ENCODE data around the gene KLHDC7B. TPM values are rescaled to one million over a fixed set of nuclear protein-coding genes. Genes with fewer than 3 reads are reported as not detected.
"Not testable (repeated sequence)": the region's sequence is repeated elsewhere in the genome, so short reads cannot be mapped to it uniquely, and the experiment has no call there.

Gene KLHDC7B
- total RNA-seq, 1 donor from 2014 or later, result 3.3 TPM

DNA sequence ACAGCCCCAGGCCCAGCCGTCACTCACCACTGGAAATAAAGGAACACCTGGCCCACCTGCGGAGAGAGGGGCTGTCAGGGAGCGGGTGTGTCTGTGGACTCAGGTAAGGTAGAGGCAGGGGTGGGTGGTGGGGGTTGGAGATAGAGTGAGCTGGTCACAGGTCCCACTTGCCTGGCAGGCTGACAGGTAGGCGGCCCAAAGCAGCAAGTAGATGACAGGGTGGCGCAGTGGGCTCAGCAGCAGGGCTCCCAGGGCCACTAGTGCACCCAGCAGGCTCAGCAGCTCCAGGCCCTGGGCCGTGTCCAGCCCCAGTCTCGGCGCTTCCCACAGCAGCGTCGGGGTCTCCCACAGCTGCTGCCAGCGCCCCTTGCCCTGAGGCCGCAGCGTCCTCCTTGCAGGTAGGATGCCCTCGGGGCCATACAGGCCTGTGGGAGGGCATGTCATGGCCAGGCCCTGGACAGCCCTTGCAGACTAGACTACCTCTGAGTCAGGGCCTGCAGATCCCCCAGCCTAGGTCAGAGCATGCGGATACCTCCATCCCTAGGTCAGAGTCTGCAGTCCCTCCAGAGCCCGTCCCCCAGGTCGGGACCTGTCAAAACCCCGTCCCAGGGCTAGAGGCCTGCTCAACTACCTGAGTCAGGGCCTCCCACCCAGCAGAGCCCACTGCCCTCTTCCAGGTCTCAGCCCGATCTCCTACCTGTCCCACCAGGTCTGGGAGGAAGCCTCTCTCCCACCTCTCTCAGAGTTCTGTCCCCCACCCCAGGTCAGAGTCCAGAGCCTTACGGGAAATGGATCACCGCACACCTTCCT lies 38.9 kb upstream of the KLHDC7B start:
- peaks cover 8% of the 10 kb centered on the region for H3K36me3 Mint-ChIP-seq (ENCODE audit: low read depth)
- H3K9me3 Mint-ChIP-seq, result no peaks in the 10 kb centered on the region
- peaks cover 10% of the 10 kb centered on the region for H3K4me1 Mint-ChIP-seq (ENCODE audit: low read depth)
- H3K4me3 Mint-ChIP-seq (ENCODE audit: low read depth), result peak overlapping the region; percentile 96
- DNase-seq (ENCODE audit: low spot score), result no peak
- no peaks in the 10 kb centered on the region for H3K27me3 Mint-ChIP-seq (ENCODE audit: low read depth)
- peak overlapping the region; percentile 79 for H3K27ac Mint-ChIP-seq
- intact Hi-C loops (cut with micrococcal nuclease), result no loop called here

DNA sequence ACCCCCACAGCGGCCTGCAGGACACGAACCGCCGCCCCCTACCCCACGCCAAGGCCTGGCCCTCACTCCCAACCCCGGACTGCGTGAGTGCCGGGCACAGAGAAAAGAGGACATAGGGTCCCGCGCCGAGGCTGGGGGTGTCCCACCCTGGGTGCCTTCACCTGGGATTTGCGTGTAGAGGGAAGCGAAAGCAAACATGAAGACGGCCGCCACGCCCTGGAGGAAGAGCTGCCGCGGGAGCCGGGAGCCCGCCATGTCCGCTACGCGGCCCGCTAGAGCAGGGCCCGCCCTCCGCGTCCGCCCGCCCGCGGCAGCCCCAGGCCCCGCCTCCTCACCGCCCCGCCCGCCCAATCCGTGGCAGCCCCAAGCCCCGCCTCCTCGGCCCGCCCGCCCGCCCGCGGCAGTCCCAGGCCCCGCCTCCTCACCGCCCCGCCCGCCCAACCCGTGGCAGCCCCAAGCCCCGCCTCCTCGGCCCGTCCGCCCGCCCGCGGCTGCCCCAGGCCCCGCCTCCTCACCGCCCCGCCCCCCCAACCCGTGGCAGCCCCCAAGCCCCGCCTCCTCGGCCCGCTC lies 38.2 kb upstream of the KLHDC7B start, which contains the start of gene LMF2:
TSS of gene LMF2 (minus strand) at position 282 of the 570 bp plus-strand sequence. CDS start at position 255, 27 bp downstream.
- peak; percentile 90 for DNase-seq (ENCODE audit: low spot score)
- H3K9me3 Mint-ChIP-seq, result no peaks in the 10 kb centered on the region
- intact Hi-C loops (cut with micrococcal nuclease), result no loop called here

DNA sequence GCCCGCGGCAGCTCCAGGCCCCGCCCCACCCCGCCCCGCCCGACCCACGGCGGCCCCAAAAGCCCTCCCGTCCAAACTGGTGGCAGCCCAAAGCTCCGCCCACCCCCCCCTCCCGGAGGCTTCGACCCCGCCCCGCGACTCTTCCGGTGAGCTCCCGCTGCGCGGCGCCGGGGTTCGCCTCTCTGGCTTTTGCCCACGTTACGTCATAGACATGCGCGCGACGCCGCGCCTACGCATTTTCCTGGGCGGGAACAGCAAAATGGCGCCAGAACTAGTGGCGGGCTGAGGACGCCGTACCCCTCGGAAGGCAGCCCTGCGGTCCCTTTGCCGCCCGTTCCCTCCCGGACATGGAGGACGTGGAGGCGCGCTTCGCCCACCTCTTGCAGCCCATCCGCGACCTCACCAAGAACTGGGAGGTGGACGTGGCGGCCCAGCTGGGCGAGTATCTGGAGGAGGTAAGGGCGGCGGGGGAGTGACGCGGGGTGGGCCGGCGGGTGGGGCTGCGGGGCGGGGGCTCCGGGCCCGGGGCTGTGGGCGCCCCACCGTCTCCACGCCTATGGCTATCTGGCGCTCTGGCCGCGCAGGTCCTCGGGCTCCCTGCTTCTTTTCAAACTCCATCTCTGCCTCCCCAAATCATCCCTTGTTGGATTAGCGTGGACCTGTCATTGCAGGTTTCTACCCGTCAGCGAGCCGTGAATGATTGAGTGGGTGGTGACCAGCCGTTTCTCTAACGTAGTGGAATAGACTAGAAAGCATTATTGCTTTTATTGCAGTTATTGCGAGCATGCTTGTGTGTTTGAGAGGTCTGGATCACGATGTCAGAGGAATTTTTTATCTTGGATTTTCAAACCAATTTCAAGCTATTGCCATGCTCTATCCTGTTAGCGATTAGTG lies 37.5 kb upstream of the KLHDC7B start, which contains the start of gene NCAPH2:
TSS of gene NCAPH2 (plus strand) at position 234 of the 894 bp plus-strand sequence. CDS start at position 348, 114 bp downstream.
- Mint-ChIP-seq H3K4me1 (ENCODE audit: low read depth) (peaks cover 16% of the 10 kb centered on the region), H3K27me3 (ENCODE audit: low read depth) (no peaks in the 10 kb centered on the region), H3K4me3 (ENCODE audit: low read depth) (peak within 1 kb of the TSS; percentile 96), H3K36me3 (ENCODE audit: low read depth) (peaks cover 18% of the 10 kb centered on the region), H3K9me3 (no peaks in the 10 kb centered on the region), H3K27ac (peak within 1 kb of the TSS; percentile 94)
- intact Hi-C loops (cut with micrococcal nuclease), result loop anchor here (1.0 to 2.0 kb wide), 2 partner anchors 17 to 75 kb away; partner anchors contain the start of genes CHKB and SCO2
- peak; percentile 96 for DNase-seq (ENCODE audit: low spot score)

More for the DNA sequence above, 38.2 kb upstream of the KLHDC7B start, which contains the start of gene LMF2:
- Mint-ChIP-seq H3K36me3 (ENCODE audit: low read depth) (peaks cover 15% of the 10 kb centered on the region), H3K4me1 (ENCODE audit: low read depth) (peaks cover 15% of the 10 kb centered on the region), H3K4me3 (ENCODE audit: low read depth) (peak within 1 kb of the TSS; percentile 96), H3K27me3 (ENCODE audit: low read depth) (no peaks in the 10 kb centered on the region), H3K27ac (peak within 1 kb of the TSS; percentile 94)

DNA sequence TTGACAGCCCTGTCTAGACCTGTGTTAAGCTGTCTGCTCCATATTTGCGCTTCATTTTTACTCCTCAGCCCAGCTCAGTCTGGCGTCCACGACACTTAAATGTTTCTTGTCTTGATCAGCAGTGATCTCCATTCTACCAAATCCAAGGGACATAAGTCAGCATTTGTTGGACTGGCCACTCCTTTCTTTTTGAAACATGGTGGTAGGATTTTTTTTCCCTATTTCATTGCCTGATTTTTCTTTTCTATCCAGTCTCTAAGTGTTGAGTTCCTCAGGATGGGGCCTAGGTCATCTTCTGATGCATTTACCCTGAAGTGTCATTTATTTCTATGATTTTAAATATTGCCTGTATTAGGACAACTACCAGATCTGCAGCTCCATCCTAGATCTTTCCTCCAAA lies 36.8 kb upstream of the KLHDC7B start:
- Mint-ChIP-seq H3K27ac (peak overlapping the region; percentile 91), H3K4me1 (ENCODE audit: low read depth) (peaks cover 16% of the 10 kb centered on the region), H3K36me3 (ENCODE audit: low read depth) (peaks cover 18% of the 10 kb centered on the region), H3K27me3 (ENCODE audit: low read depth) (no peaks in the 10 kb centered on the region), H3K4me3 (ENCODE audit: low read depth) (peak overlapping the region; percentile 92), H3K9me3 (no peaks in the 10 kb centered on the region)
- no peak for DNase-seq (ENCODE audit: low spot score)
- intact Hi-C loops (cut with micrococcal nuclease), result loop anchor here (1.0 to 2.0 kb wide), 2 partner anchors 16 to 74 kb away; partner anchors contain the start of genes CHKB and SCO2

GRCh38 chr22:50513175-50513574 lies 32.5 kb upstream of the KLHDC7B start:
- H3K4me3 Mint-ChIP-seq (ENCODE audit: low read depth), result no peak overlapping the region
- no peaks in the 10 kb centered on the region for H3K9me3 Mint-ChIP-seq
- peaks cover 21% of the 10 kb centered on the region for H3K4me1 Mint-ChIP-seq (ENCODE audit: low read depth)
- intact Hi-C loops (cut with micrococcal nuclease), result no loop called here
- no peak overlapping the region for H3K27ac Mint-ChIP-seq
- no peaks in the 10 kb centered on the region for H3K27me3 Mint-ChIP-seq (ENCODE audit: low read depth)
- no peak for DNase-seq (ENCODE audit: low spot score)
- peaks cover 43% of the 10 kb centered on the region for H3K36me3 Mint-ChIP-seq (ENCODE audit: low read depth)

DNA sequence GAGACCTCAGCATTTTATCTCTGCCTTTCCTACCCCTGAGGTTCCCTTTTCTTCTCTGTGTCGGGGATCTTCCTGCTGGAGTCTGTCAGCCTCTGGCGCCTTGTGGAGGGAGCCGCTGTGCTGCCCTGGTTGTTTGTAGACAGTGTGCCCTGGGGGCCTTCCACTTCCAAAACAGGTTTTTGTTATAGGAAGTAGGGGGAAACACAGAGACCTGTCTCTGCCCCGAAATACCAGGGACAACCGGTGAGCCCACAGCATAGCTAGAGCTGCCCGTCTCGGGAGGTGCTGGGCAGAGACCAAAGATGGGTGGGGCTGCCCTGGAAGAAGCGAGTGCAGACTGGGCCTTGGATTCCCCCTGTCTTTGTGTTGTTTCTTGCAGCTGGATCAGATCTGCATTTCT lies 29.6 kb upstream of the KLHDC7B start:
- intact Hi-C loops (cut with micrococcal nuclease), result no loop called here
- Mint-ChIP-seq H3K36me3 (ENCODE audit: low read depth) (peaks cover 57% of the 10 kb centered on the region), H3K4me1 (ENCODE audit: low read depth) (peaks cover 11% of the 10 kb centered on the region), H3K4me3 (ENCODE audit: low read depth) (no peak overlapping the region), H3K27ac (no peak overlapping the region), H3K9me3 (no peaks in the 10 kb centered on the region), H3K27me3 (ENCODE audit: low read depth) (no peaks in the 10 kb centered on the region)
- DNase-seq (ENCODE audit: low spot score), result no peak

GRCh38 chr22:50516891-50517290 lies 28.8 kb upstream of the KLHDC7B start:
- Mint-ChIP-seq H3K4me1 (ENCODE audit: low read depth) (peaks cover 11% of the 10 kb centered on the region), H3K4me3 (ENCODE audit: low read depth) (no peak overlapping the region), H3K27me3 (ENCODE audit: low read depth) (no peaks in the 10 kb centered on the region), H3K27ac (no peak overlapping the region), H3K9me3 (no peaks in the 10 kb centered on the region), H3K36me3 (ENCODE audit: low read depth) (peaks cover 59% of the 10 kb centered on the region)
- intact Hi-C loops (cut with micrococcal nuclease), result no loop called here
- no peak for DNase-seq (ENCODE audit: low spot score)

- peaks cover 5% of the 10 kb centered on the region for H3K4me1 Mint-ChIP-seq (ENCODE audit: low read depth)
- H3K4me3 Mint-ChIP-seq (ENCODE audit: low read depth), result no peak overlapping the region
- H3K36me3 Mint-ChIP-seq (ENCODE audit: low read depth), result peaks cover 53% of the 10 kb centered on the region
- H3K27ac Mint-ChIP-seq, result no peak overlapping the region
- DNase-seq (ENCODE audit: low spot score), result no peak
- intact Hi-C loops (cut with micrococcal nuclease), result no loop called here
- H3K9me3 Mint-ChIP-seq, result no peaks in the 10 kb centered on the region
- H3K27me3 Mint-ChIP-seq (ENCODE audit: low read depth), result no peaks in the 10 kb centered on the region
These were observed 28.0 kb upstream of the KLHDC7B start for GRCh38 chr22:50517495-50518260.

GRCh38 chr22:50518606-50519005 lies 27.1 kb upstream of the KLHDC7B start:
- H3K27ac Mint-ChIP-seq, result no peak overlapping the region
- H3K4me3 Mint-ChIP-seq (ENCODE audit: low read depth), result no peak overlapping the region
- DNase-seq (ENCODE audit: low spot score), result no peak
- no peaks in the 10 kb centered on the region for H3K27me3 Mint-ChIP-seq (ENCODE audit: low read depth)
- intact Hi-C loops (cut with micrococcal nuclease), result no loop called here
- H3K9me3 Mint-ChIP-seq, result no peaks in the 10 kb centered on the region
- H3K36me3 Mint-ChIP-seq (ENCODE audit: low read depth), result peaks cover 59% of the 10 kb centered on the region
- peaks cover 5% of the 10 kb centered on the region for H3K4me1 Mint-ChIP-seq (ENCODE audit: low read depth)

GRCh38 chr22:50519151-50519550 lies 26.5 kb upstream of the KLHDC7B start:
- intact Hi-C loops (cut with micrococcal nuclease), result no loop called here
- no peak overlapping the region for H3K27ac Mint-ChIP-seq
- peaks cover 5% of the 10 kb centered on the region for H3K4me1 Mint-ChIP-seq (ENCODE audit: low read depth)
- no peaks in the 10 kb centered on the region for H3K9me3 Mint-ChIP-seq
- DNase-seq (ENCODE audit: low spot score), result no peak
- H3K27me3 Mint-ChIP-seq (ENCODE audit: low read depth), result no peaks in the 10 kb centered on the region
- peaks cover 59% of the 10 kb centered on the region for H3K36me3 Mint-ChIP-seq (ENCODE audit: low read depth)
- H3K4me3 Mint-ChIP-seq (ENCODE audit: low read depth), result no peak overlapping the region

GRCh38 chr22:50520184-50520583 lies 25.5 kb upstream of the KLHDC7B start:
- H3K4me1 Mint-ChIP-seq (ENCODE audit: low read depth); H3K9me3 Mint-ChIP-seq; H3K27me3 Mint-ChIP-seq (ENCODE audit: low read depth); H3K4me3 Mint-ChIP-seq (ENCODE audit: low read depth); DNase-seq (ENCODE audit: low spot score); H3K27ac Mint-ChIP-seq: not testable (repeated sequence)
- intact Hi-C loops (cut with micrococcal nuclease), result loop anchor here (10.0 kb wide), 1 partner anchor 275 kb away; the partner anchor contains the start of gene TUBGCP6
- peaks cover 58% of the 10 kb centered on the region for H3K36me3 Mint-ChIP-seq (ENCODE audit: low read depth)
